CD4-positive, alpha-beta T cell (primary cell): ENCODE results near the gene FBXO9. TPM values are rescaled to one million over a fixed set of nuclear protein-coding genes. Genes with fewer than 3 reads are reported as not detected.

ENCODE experiments used
- ATAC-seq: fragments of 200-7000 bp; cut with Tn5 transposase; one replicate; pipeline ENCODE4 v1.10.0; 2022; ENCODE audit warnings: mild to moderate bottlenecking; ENCODE audit not compliant: poor library complexity
- CTCF ChIA-PET: fragments of 350-600 bp; sonication (Branson Sonifier 250); formaldehyde crosslinking; loops from one replicate; lab custom pipeline; 2021; ENCODE audit warnings: antibody characterized with exemption, inconsistent platforms; lab: Charles Lee
- POLR2A ChIA-PET: fragments of 350-600 bp; sonication (Branson Sonifier 250); formaldehyde crosslinking; loops from one replicate; lab custom pipeline; 2021; ENCODE audit warnings: antibody characterized with exemption, inconsistent platforms; lab: Charles Lee
- DNase-seq, 14 experiments: peaks; one replicate each; pipeline ENCODE4 v3.0.0-alpha.2; 2013 to 2020; ENCODE audit warnings: mixed read lengths in 2 of 14
- H3K27ac ChIP-seq, 2 donors: one replicate each; pipeline versions ENCODE4 v1.5.1 to v1.7.0; 2013; ENCODE audit warnings: low read length in 2 of 2, low read depth in 1 of 2, mild to moderate bottlenecking in 1 of 2
- H3K27me3 ChIP-seq, 2 experiments: 1 replicate in 1 of 2; 2 replicates in 1 of 2; pipeline versions ENCODE4 v1.6.1 to v1.7.0; 2013; ENCODE audit warnings: low read length in 2 of 2, control low read depth in 1 of 2, mild to moderate bottlenecking in 1 of 2, moderate library complexity in 1 of 2; ENCODE audit not compliant: insufficient read depth in 2 of 2, control insufficient read depth in 1 of 2
- H3K36me3 ChIP-seq: one replicate; pipeline ENCODE4 v1.6.1; 2013; ENCODE audit warnings: low read length, control low read depth; ENCODE audit not compliant: insufficient read depth
- H3K4me1 ChIP-seq: one replicate; pipeline ENCODE4 v1.6.1; 2013; ENCODE audit warnings: low read length, control low read depth; ENCODE audit not compliant: insufficient read depth
- H3K4me3 ChIP-seq: one replicate; pipeline ENCODE4 v1.5.1; 2013; ENCODE audit warnings: mild to moderate bottlenecking, low read length, moderate library complexity
- H3K9me3 ChIP-seq, 2 experiments: 1 replicate in 1 of 2; 2 replicates in 1 of 2; pipeline versions ENCODE4 v1.6.1 to v1.7.0; 2013; ENCODE audit warnings: low read length in 2 of 2, mild to moderate bottlenecking in 2 of 2, control low read depth in 1 of 2, moderate library complexity in 1 of 2; ENCODE audit not compliant: control insufficient read depth in 1 of 2, insufficient read depth in 1 of 2
- H3K27ac Mint-ChIP-seq: one replicate; pipeline ENCODE4 v1.8.0; 2020; ENCODE audit warnings: mixed read lengths
- H3K27me3 Mint-ChIP-seq: one replicate; pipeline ENCODE4 v1.8.0; 2021; ENCODE audit warnings: mixed read lengths
- H3K36me3 Mint-ChIP-seq: one replicate; pipeline ENCODE4 v1.8.0; 2021; ENCODE audit warnings: low read depth, mixed read lengths
- H3K4me1 Mint-ChIP-seq: one replicate; pipeline ENCODE4 v1.8.0; 2021; ENCODE audit warnings: low read depth, mixed read lengths
- H3K4me3 Mint-ChIP-seq: one replicate; pipeline ENCODE4 v1.8.0; 2020; ENCODE audit warnings: mild to moderate bottlenecking, mixed read lengths
- H3K9me3 Mint-ChIP-seq: one replicate; pipeline ENCODE4 v1.8.0; 2020; ENCODE audit warnings: mixed read lengths
- intact Hi-C, 2 experiments: fragments of 100-400 bp; cut with DNase I in 1 of 2; cut with micrococcal nuclease in 1 of 2; formaldehyde crosslinking; loops; one replicate each; pipeline versions ENCODE4 v1.15.1 to v1.9.0; 2023 to 2025; cut with DNase I, micrococcal nuclease
- total RNA-seq, 174 experiments: library from RNA in 2 of 174; stranded (reverse) in 2 of 174; gene quantifications; one replicate each; pipeline ENCODE4 v1.2.3 and lab custom pipeline; 2021 to 2026
- TF ChIP-seq, protein P1 (sequence below): fragments of 200-600 bp; IDR thresholded peaks from one replicate; pipeline ENCODE4 v1.8.0; 2022; ENCODE audit warnings: antibody characterized with exemption, mild to moderate bottlenecking

The FBXO9 gene
- total RNA-seq, 2 experiments from 2014 or later: 67.3 to 77.0 TPM

DNA sequence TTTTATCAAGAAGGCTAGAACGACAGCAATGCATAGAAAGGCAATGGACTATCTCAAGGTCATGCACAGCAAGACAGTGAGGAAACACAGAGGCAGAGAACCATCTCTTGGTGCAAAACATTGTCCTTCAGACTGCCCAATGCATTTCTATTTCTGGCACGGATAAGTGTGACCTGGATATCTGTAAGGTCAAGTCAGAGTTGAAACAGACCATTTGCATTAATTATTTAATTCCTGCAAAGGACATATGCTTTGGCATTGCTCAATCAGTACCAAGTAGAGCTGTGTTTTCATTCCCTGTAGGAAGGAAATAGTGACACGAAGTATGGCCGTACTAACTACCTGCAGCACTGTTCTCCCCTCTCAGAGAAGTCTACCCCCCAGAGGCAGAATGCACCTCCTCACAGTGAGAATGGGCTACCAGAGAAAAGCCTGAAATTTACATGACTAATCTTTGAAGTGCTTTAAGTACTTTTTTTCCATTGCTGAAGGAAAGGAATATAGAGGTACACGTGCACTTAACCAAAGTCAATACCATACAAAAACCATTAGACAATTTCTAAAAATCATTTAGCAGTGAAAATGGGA, 38.0 kb upstream of the FBXO9 start:
- Mint-ChIP-seq H3K36me3 (peaks cover 76% of the 10 kb centered on the region), H3K4me3 (no peak overlapping the region), H3K27me3 (no peaks in the 10 kb centered on the region), H3K9me3 (no peaks in the 10 kb centered on the region), H3K27ac (no peak overlapping the region), H3K4me1 (peaks cover 9% of the 10 kb centered on the region)
- H3K4me3 ChIP-seq: no peak overlapping the region
- CTCF ChIA-PET: no interaction called here
- intact Hi-C loops: no loop called here
- TF ChIP-seq, protein P1, sequence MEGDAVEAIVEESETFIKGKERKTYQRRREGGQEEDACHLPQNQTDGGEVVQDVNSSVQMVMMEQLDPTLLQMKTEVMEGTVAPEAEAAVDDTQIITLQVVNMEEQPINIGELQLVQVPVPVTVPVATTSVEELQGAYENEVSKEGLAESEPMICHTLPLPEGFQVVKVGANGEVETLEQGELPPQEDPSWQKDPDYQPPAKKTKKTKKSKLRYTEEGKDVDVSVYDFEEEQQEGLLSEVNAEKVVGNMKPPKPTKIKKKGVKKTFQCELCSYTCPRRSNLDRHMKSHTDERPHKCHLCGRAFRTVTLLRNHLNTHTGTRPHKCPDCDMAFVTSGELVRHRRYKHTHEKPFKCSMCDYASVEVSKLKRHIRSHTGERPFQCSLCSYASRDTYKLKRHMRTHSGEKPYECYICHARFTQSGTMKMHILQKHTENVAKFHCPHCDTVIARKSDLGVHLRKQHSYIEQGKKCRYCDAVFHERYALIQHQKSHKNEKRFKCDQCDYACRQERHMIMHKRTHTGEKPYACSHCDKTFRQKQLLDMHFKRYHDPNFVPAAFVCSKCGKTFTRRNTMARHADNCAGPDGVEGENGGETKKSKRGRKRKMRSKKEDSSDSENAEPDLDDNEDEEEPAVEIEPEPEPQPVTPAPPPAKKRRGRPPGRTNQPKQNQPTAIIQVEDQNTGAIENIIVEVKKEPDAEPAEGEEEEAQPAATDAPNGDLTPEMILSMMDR: no peak
- H3K36me3 ChIP-seq: peaks cover 52% of the 10 kb centered on the region
- DNase-seq (no peak), ATAC-seq (no peak)
- no peak overlapping the region for H3K27ac ChIP-seq
- H3K27me3 ChIP-seq: no peaks in the 10 kb centered on the region
- no peaks in the 10 kb centered on the region for H3K4me1 ChIP-seq
- H3K9me3 ChIP-seq: no peaks in the 10 kb centered on the region
- POLR2A ChIA-PET: no interaction called here

DNA sequence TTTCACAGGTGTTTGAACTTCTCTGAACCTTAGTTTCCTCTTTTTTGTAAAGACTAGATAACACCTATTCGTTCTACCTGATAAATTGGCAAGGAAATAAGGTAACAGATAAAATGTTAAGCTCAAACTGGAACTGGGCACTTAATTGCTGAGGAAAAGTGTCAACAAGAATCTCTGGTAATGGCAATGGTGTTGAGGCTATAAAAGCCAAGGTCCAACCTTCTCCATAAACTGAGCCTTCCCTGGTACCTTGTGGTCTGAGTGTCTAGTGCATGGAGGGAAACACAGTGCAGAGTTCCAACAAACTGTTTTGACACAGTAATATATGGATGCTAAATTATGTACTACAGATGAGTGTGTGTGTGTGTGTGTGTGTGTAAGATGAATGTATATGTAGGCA, 36.7 kb upstream of the FBXO9 start:
- H3K36me3 ChIP-seq: peaks cover 58% of the 10 kb centered on the region
- ATAC-seq: no peak
- TF ChIP-seq, protein P1: no peak
- H3K27me3 ChIP-seq: no peaks in the 10 kb centered on the region
- no peaks in the 10 kb centered on the region for H3K9me3 ChIP-seq
- Mint-ChIP-seq H3K27me3 (no peaks in the 10 kb centered on the region), H3K36me3 (peaks cover 80% of the 10 kb centered on the region), H3K4me1 (peaks cover 9% of the 10 kb centered on the region), H3K27ac (no peak overlapping the region), H3K9me3 (no peaks in the 10 kb centered on the region), H3K4me3 (no peak overlapping the region)
- ChIA-PET CTCF (no interaction called here), POLR2A (no interaction called here)
- no peak overlapping the region for H3K4me3 ChIP-seq
- no peak for DNase-seq
- H3K27ac ChIP-seq: no peak overlapping the region
- no peaks in the 10 kb centered on the region for H3K4me1 ChIP-seq
- intact Hi-C loops: no loop called here

DNA sequence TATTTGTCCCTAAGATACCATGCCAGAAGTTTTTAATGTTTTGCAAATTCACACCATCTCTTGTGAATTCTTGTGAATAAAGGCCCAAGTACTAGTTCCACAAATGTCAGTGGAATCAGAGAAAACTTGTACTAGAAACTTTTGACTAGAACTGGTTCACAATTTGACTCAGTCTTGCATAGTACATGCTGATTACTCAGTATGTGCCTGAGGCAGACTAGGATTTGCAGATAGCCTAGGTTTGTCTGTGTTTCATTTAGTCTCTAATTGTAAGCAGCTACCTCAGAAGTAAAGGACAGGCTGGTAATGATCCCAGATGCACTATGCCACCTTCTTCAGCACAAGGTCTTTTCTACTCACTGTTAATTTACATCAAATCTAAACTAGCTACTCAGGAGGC, 35.9 kb upstream of the FBXO9 start:
- Mint-ChIP-seq H3K9me3 (no peaks in the 10 kb centered on the region), H3K4me1 (peaks cover 4% of the 10 kb centered on the region), H3K27ac (no peak overlapping the region), H3K27me3 (no peaks in the 10 kb centered on the region), H3K4me3 (no peak overlapping the region), H3K36me3 (peaks cover 85% of the 10 kb centered on the region)
- no peaks in the 10 kb centered on the region for H3K9me3 ChIP-seq
- H3K4me1 ChIP-seq: no peaks in the 10 kb centered on the region
- H3K27me3 ChIP-seq: no peaks in the 10 kb centered on the region
- ChIA-PET CTCF (no interaction called here), POLR2A (interaction anchor here (1.2 kb wide), 1 partner anchor 11 kb away, joined by 3 read pairs; no protein-coding TSS in a partner anchor)
- intact Hi-C loops: no loop called here
- ATAC-seq (no peak), DNase-seq (no peak)
- no peak overlapping the region for H3K4me3 ChIP-seq
- TF ChIP-seq, protein P1: no peak
- peaks cover 62% of the 10 kb centered on the region for H3K36me3 ChIP-seq
- H3K27ac ChIP-seq: no peak overlapping the region
